Measurements from ENCODE around the gene MFNG. TPM values are rescaled to one million over a fixed set of nuclear protein-coding genes. Genes with fewer than 3 reads are reported as not detected.

MFNG gene
- total and polyA plus RNA-seq, 5 donors from 2014 or later, result 148 to 340 (median 326) TPM

GRCh38 chr22:37488337-37489135 lies 2.4 kb upstream of the MFNG start:
- H3K27ac Mint-ChIP-seq, result peak overlapping the region in 2 of 3 donors; percentile 80 to 98
- peaks cover 0 to 1% (median 0%) of the 10 kb centered on the region in 7 donors for H3K9me3 Mint-ChIP-seq
- peaks cover 0 to 70% (median 23%) of the 10 kb centered on the region in 4 donors for H3K4me1 Mint-ChIP-seq
- H3K36me3 Mint-ChIP-seq, result no peaks in the 10 kb centered on the region
- no peaks in the 10 kb centered on the region for H3K27me3 Mint-ChIP-seq
- no peaks in the 10 kb centered on the region for H3K36me3 ChIP-seq (ENCODE audit: control insufficient read depth, insufficient read depth, low read length)
- peak overlapping the region in 1 of 4 donors; percentile 13 for H3K4me3 Mint-ChIP-seq
- no peaks in the 10 kb centered on the region for H3K9me3 ChIP-seq (ENCODE audit: control insufficient read depth in 2 of 2, low read length in 2 of 2)
- H3K4me1 ChIP-seq (ENCODE audit: control insufficient read depth, insufficient read depth, low read length, poor library complexity, severe bottlenecking), result peaks cover 40% of the 10 kb centered on the region
- no peaks in the 10 kb centered on the region for H3K27me3 ChIP-seq (ENCODE audit: control insufficient read depth, insufficient read depth, low read length)
- no peak for DNase-seq
- H3K4me3 ChIP-seq (ENCODE audit: low read depth, low read length), result no peak overlapping the region
- no peak for ATAC-seq (ENCODE audit: low read depth in 2 of 2)
- H3K27ac ChIP-seq (ENCODE audit: insufficient read depth, low read length, poor library complexity, severe bottlenecking), result no peak overlapping the region

- Histone ChIP-seq H3K9me3 (ENCODE audit: control insufficient read depth in 2 of 2, low read length in 2 of 2) (no peaks in the 10 kb centered on the region), H3K36me3 (ENCODE audit: control insufficient read depth, insufficient read depth, low read length) (peaks cover 3% of the 10 kb centered on the region), H3K4me3 (ENCODE audit: low read depth, low read length) (no peak overlapping the region), H3K27me3 (ENCODE audit: control insufficient read depth, insufficient read depth, low read length) (no peaks in the 10 kb centered on the region), H3K27ac (ENCODE audit: insufficient read depth, low read length, poor library complexity, severe bottlenecking) (peak overlapping the region; percentile 86), H3K4me1 (ENCODE audit: control insufficient read depth, insufficient read depth, low read length, poor library complexity, severe bottlenecking) (peaks cover 50% of the 10 kb centered on the region)
- peak overlapping the region; percentile 91 to 99 (median 97) for H3K4me3 Mint-ChIP-seq
- H3K36me3 Mint-ChIP-seq, result peaks cover 4% of the 10 kb centered on the region
- H3K27ac Mint-ChIP-seq, result peak overlapping the region; percentile 93 to 98 (median 95)
- DNase-seq, result no peak
- H3K27me3 Mint-ChIP-seq, result no peaks in the 10 kb centered on the region
- peaks cover 0 to 70% (median 24%) of the 10 kb centered on the region in 4 donors for H3K4me1 Mint-ChIP-seq
- no peak for ATAC-seq (ENCODE audit: low read depth in 2 of 2)
- H3K9me3 Mint-ChIP-seq, result peaks cover 0 to 1% (median 0%) of the 10 kb centered on the region in 7 donors
Measured at GRCh38 chr22:37487571-37487970, 1.4 kb upstream of the MFNG start.

GRCh38 chr22:37487129-37487528 lies 945 bp upstream of the MFNG start:
- H3K4me1 ChIP-seq (ENCODE audit: control insufficient read depth, insufficient read depth, low read length, poor library complexity, severe bottlenecking), result peaks cover 54% of the 10 kb centered on the region
- Mint-ChIP-seq H3K27me3 (no peaks in the 10 kb centered on the region), H3K4me3 (peak overlapping the region; percentile 91 to 99 (median 97)), H3K36me3 (peaks cover 9% of the 10 kb centered on the region), H3K4me1 (peaks cover 0 to 74% (median 27%) of the 10 kb centered on the region in 4 donors), H3K27ac (peak overlapping the region; percentile 93 to 98 (median 95)), H3K9me3 (peaks cover 0 to 1% (median 0%) of the 10 kb centered on the region in 7 donors)
- no peak for ATAC-seq (ENCODE audit: low read depth in 2 of 2)
- H3K4me3 ChIP-seq (ENCODE audit: low read depth, low read length), result no peak overlapping the region
- peaks cover 3% of the 10 kb centered on the region for H3K36me3 ChIP-seq (ENCODE audit: control insufficient read depth, insufficient read depth, low read length)
- no peak for DNase-seq
- peak overlapping the region; percentile 86 for H3K27ac ChIP-seq (ENCODE audit: insufficient read depth, low read length, poor library complexity, severe bottlenecking)
- no peaks in the 10 kb centered on the region for H3K9me3 ChIP-seq (ENCODE audit: control insufficient read depth in 2 of 2, low read length in 2 of 2)
- no peaks in the 10 kb centered on the region for H3K27me3 ChIP-seq (ENCODE audit: control insufficient read depth, insufficient read depth, low read length)

GRCh38 chr22:37485395-37486223 lies 575 bp downstream of the MFNG start:
- Mint-ChIP-seq H3K27me3 (no peaks in the 10 kb centered on the region), H3K9me3 (peaks cover 0 to 1% (median 0%) of the 10 kb centered on the region in 7 donors), H3K36me3 (peaks cover 15% of the 10 kb centered on the region), H3K27ac (peak overlapping the region; percentile 95 to 99 (median 97)), H3K4me3 (peak overlapping the region; percentile 91 to 99 (median 97)), H3K4me1 (peaks cover 5 to 81% (median 34%) of the 10 kb centered on the region in 4 donors)
- no peaks in the 10 kb centered on the region for H3K27me3 ChIP-seq (ENCODE audit: control insufficient read depth, insufficient read depth, low read length)
- H3K4me3 ChIP-seq (ENCODE audit: low read depth, low read length), result peak overlapping the region; percentile 81
- H3K9me3 ChIP-seq (ENCODE audit: control insufficient read depth in 2 of 2, low read length in 2 of 2), result no peaks in the 10 kb centered on the region
- no peak for ATAC-seq (ENCODE audit: low read depth in 2 of 2)
- H3K36me3 ChIP-seq (ENCODE audit: control insufficient read depth, insufficient read depth, low read length), result peaks cover 11% of the 10 kb centered on the region
- peaks cover 65% of the 10 kb centered on the region for H3K4me1 ChIP-seq (ENCODE audit: control insufficient read depth, insufficient read depth, low read length, poor library complexity, severe bottlenecking)
- peak in 2 of 3 donors; percentile 14 to 41 for DNase-seq
- H3K27ac ChIP-seq (ENCODE audit: insufficient read depth, low read length, poor library complexity, severe bottlenecking), result peak overlapping the region; percentile 86

GRCh38 chr22:37484480-37485394 lies 1.4 kb downstream of the MFNG start:
- Histone ChIP-seq H3K9me3 (ENCODE audit: control insufficient read depth in 2 of 2, low read length in 2 of 2) (no peaks in the 10 kb centered on the region), H3K27me3 (ENCODE audit: control insufficient read depth, insufficient read depth, low read length) (no peaks in the 10 kb centered on the region), H3K27ac (ENCODE audit: insufficient read depth, low read length, poor library complexity, severe bottlenecking) (peak overlapping the region; percentile 86), H3K4me1 (ENCODE audit: control insufficient read depth, insufficient read depth, low read length, poor library complexity, severe bottlenecking) (peaks cover 65% of the 10 kb centered on the region), H3K36me3 (ENCODE audit: control insufficient read depth, insufficient read depth, low read length) (peaks cover 19% of the 10 kb centered on the region), H3K4me3 (ENCODE audit: low read depth, low read length) (peak overlapping the region; percentile 81)
- Mint-ChIP-seq H3K4me1 (peaks cover 5 to 73% (median 32%) of the 10 kb centered on the region in 4 donors), H3K9me3 (peaks cover 0 to 1% (median 0%) of the 10 kb centered on the region in 7 donors), H3K27ac (peak overlapping the region; percentile 95 to 99 (median 97)), H3K27me3 (no peaks in the 10 kb centered on the region), H3K36me3 (peaks cover 15% of the 10 kb centered on the region), H3K4me3 (peak overlapping the region; percentile 91 to 99 (median 97))
- DNase-seq (peak; percentile 64 to 95 (median 76)), ATAC-seq (ENCODE audit: low read depth in 2 of 2) (peak; percentile 72)

DNA sequence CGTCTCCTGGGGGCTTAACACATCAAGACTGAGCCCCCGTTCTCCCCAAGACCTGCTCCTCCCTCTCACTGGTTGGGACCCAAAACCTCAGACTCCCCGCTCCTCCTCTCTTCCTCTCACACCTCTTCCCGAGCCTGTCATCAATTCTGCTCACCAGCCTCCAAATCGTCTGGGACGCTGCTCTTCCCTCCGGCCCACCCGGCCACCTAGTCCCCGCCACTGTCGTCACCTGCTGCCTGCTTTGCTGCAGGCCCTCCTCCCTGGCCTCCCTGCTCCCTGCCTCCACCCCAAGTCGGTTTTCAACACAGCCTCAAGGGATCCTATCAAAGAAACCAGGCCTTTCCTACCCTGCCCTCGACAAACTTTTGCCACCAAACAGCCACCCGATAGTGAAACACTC lies 3.1 kb downstream of the MFNG start:
- H3K4me3 ChIP-seq (ENCODE audit: low read depth, low read length), result peak overlapping the region; percentile 37
- peaks cover 65% of the 10 kb centered on the region for H3K4me1 ChIP-seq (ENCODE audit: control insufficient read depth, insufficient read depth, low read length, poor library complexity, severe bottlenecking)
- peaks cover 32% of the 10 kb centered on the region for H3K36me3 ChIP-seq (ENCODE audit: control insufficient read depth, insufficient read depth, low read length)
- DNase-seq, result no peak
- H3K9me3 Mint-ChIP-seq, result peaks cover 0 to 1% (median 0%) of the 10 kb centered on the region in 7 donors
- H3K27ac Mint-ChIP-seq, result peak overlapping the region; percentile 91 to 97 (median 96)
- peaks cover 15% of the 10 kb centered on the region for H3K36me3 Mint-ChIP-seq
- H3K27ac ChIP-seq (ENCODE audit: insufficient read depth, low read length, poor library complexity, severe bottlenecking), result peak overlapping the region; percentile 86
- peaks cover 5 to 59% (median 30%) of the 10 kb centered on the region in 4 donors for H3K4me1 Mint-ChIP-seq
- H3K27me3 Mint-ChIP-seq, result no peaks in the 10 kb centered on the region
- peak overlapping the region; percentile 91 to 99 (median 97) for H3K4me3 Mint-ChIP-seq
- H3K9me3 ChIP-seq (ENCODE audit: control insufficient read depth in 2 of 2, low read length in 2 of 2), result no peaks in the 10 kb centered on the region
- no peaks in the 10 kb centered on the region for H3K27me3 ChIP-seq (ENCODE audit: control insufficient read depth, insufficient read depth, low read length)
- no peak for ATAC-seq (ENCODE audit: low read depth in 2 of 2)

DNA sequence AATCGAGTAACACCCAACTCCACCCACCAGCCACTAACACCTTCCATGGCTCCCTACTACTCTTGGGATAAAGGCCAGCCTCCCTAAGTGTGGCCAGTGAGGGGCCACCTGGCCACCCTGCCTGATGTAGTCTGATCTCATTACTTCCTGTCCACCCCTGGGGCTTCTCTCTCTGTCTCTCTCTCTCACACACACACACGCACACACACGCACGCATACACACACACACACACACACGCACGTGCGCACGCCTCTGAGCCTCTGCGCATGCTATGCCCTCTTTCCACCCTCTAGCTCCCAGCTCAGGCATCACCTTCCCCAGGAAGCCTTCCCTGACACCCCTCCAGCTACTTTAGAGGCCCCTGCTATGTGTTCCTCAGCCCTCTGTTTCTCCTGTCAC lies 3.9 kb downstream of the MFNG start:
- Histone ChIP-seq H3K27ac (ENCODE audit: insufficient read depth, low read length, poor library complexity, severe bottlenecking) (peak overlapping the region; percentile 37), H3K4me1 (ENCODE audit: control insufficient read depth, insufficient read depth, low read length, poor library complexity, severe bottlenecking) (peaks cover 59% of the 10 kb centered on the region), H3K9me3 (ENCODE audit: control insufficient read depth in 2 of 2, low read length in 2 of 2) (no peaks in the 10 kb centered on the region), H3K36me3 (ENCODE audit: control insufficient read depth, insufficient read depth, low read length) (peaks cover 39% of the 10 kb centered on the region), H3K4me3 (ENCODE audit: low read depth, low read length) (no peak overlapping the region), H3K27me3 (ENCODE audit: control insufficient read depth, insufficient read depth, low read length) (no peaks in the 10 kb centered on the region)
- H3K36me3 Mint-ChIP-seq, result peaks cover 20% of the 10 kb centered on the region
- DNase-seq, result no peak
- H3K4me1 Mint-ChIP-seq, result peaks cover 5 to 54% (median 26%) of the 10 kb centered on the region in 4 donors
- no peaks in the 10 kb centered on the region for H3K27me3 Mint-ChIP-seq
- H3K4me3 Mint-ChIP-seq, result peak overlapping the region; percentile 72 to 99 (median 94)
- H3K9me3 Mint-ChIP-seq, result peaks cover 0 to 1% (median 0%) of the 10 kb centered on the region in 7 donors
- H3K27ac Mint-ChIP-seq, result peak overlapping the region; percentile 91 to 97 (median 96)
- no peak for ATAC-seq (ENCODE audit: low read depth in 2 of 2)
